HepG2 (cell line): ENCODE results near the gene ZGRF1. TPM values are rescaled to one million over a fixed set of nuclear protein-coding genes. Genes with fewer than 3 reads are reported as not detected.
A peak's percentile ranks its signal among the peaks of the same experiment; 100 is the strongest.

Experiments
- ATAC-seq: fragments of 200-7000 bp; cut with Tn5 transposase; 3 replicates; pipeline ENCODE4 v1.9.1; 2020; ENCODE audit warnings: mild to moderate bottlenecking, moderate library complexity
- BruUV-seq: library from RNA; stranded (reverse); fragments of 400-500 nt; replicated peaks from 2 replicates; lab custom pipeline; 2021; lab: Mats Ljungman, UMichigan
- CTCF ChIA-PET: fragments of 300-600 bp; formaldehyde crosslinking; extraction: SDS; loops from one replicate; lab custom pipeline; 2021; ENCODE audit warnings: low total read pairs, inconsistent platforms, low intra/inter-chr PET ratio; lab: Yijun Ruan, JAX
- POLR2A ChIA-PET: fragments of 350-600 bp; sonication (Branson Sonifier 250); formaldehyde crosslinking; loops from one replicate; lab custom pipeline; 2020; ENCODE audit warnings: antibody characterized with exemption, inconsistent platforms; lab: Yijun Ruan, JAX
- DNase-seq: peaks from one replicate; pipeline ENCODE4 v3.0.0-alpha.2; 2015; ENCODE audit warnings: low spot score
- FAIRE-seq: peaks from 3 replicates; lab custom pipeline; 2011; peaks lifted over from hg19 to GRCh38; lab: Jason Lieb, UNC
- H2AFZ ChIP-seq: one replicate; pipeline ENCODE4 v1.6.1; 2011; ENCODE audit warnings: low read length, inconsistent platforms
- H3K27ac ChIP-seq: fragments of 300-600 bp; 3 replicates; pipeline ENCODE4 v1.8.0; 2011; ENCODE audit warnings: mixed run types, mild to moderate bottlenecking, mixed read lengths, low read length, inconsistent platforms; ENCODE audit not compliant: insufficient read depth; ENCODE audit errors: extremely low read length
- H3K27me3 ChIP-seq, 2 experiments: fragments of 200-600 bp in 1 of 2; 2 replicates in 1 of 2; 3 replicates in 1 of 2; pipeline versions ENCODE4 v1.6.0 to v1.8.0; 2011; ENCODE audit warnings: low read length in 2 of 2, mild to moderate bottlenecking in 2 of 2, moderate library complexity in 2 of 2, inconsistent platforms in 1 of 2; ENCODE audit not compliant: insufficient read depth in 2 of 2, control insufficient read depth in 1 of 2
- H3K36me3 ChIP-seq, 2 experiments: fragments of 200-600 bp in 1 of 2; replicated peaks in 1 of 2; 2 replicates in 1 of 2; 3 replicates in 1 of 2; pipeline versions ENCODE4 v1.5.1 to v1.8.0; 2011; ENCODE audit warnings: low read length in 2 of 2, inconsistent platforms in 1 of 2; ENCODE audit not compliant: insufficient read depth in 2 of 2, control insufficient read depth in 1 of 2
- H3K4me1 ChIP-seq: 2 replicates; pipeline ENCODE4 v1.5.1; 2012; ENCODE audit warnings: low read length, inconsistent platforms; ENCODE audit not compliant: insufficient read depth
- H3K4me2 ChIP-seq: 2 replicates; pipeline ENCODE4 v1.6.0; 2011; ENCODE audit warnings: low read depth, low read length, inconsistent platforms
- H3K4me3 ChIP-seq, 3 experiments: fragments of 200-600 bp in 1 of 3; sonication (generic), shearing (Covaris generic) in 1 of 3; replicated peaks in 1 of 3; 2 replicates each; pipeline ENCODE4 v1.5.1; 2011 to 2016; ENCODE audit warnings: low read length in 3 of 3, inconsistent platforms in 2 of 3, low read depth in 2 of 3, mild to moderate bottlenecking in 2 of 3, control low read depth in 1 of 3, mixed read lengths in 1 of 3; ENCODE audit not compliant: insufficient read depth in 1 of 3
- H3K79me2 ChIP-seq: one replicate; pipeline ENCODE4 v1.6.1; 2011; ENCODE audit warnings: low read length, inconsistent platforms; ENCODE audit not compliant: insufficient read depth
- H3K9ac ChIP-seq: 2 replicates; pipeline ENCODE4 v1.6.0; 2011; ENCODE audit warnings: mild to moderate bottlenecking, low read depth, low read length, inconsistent platforms; ENCODE audit not compliant: insufficient read depth
- H3K9me3 ChIP-seq: 2 replicates; pipeline ENCODE4 v1.5.1; 2012; ENCODE audit warnings: mild to moderate bottlenecking, low read length
- H4K20me1 ChIP-seq: 2 replicates; pipeline ENCODE4 v1.6.0; 2011; ENCODE audit warnings: inconsistent platforms, mild to moderate bottlenecking, low read length, moderate library complexity; ENCODE audit not compliant: insufficient read depth
- ATF7 ChIP-seq, 2 experiments: fragments of 450-650 bp in 1 of 2; sonication (generic) in 1 of 2; formaldehyde crosslinking in 1 of 2; IDR thresholded peaks; 2 replicates each; pipeline versions ENCODE4 v1.4.0 to v1.6.1; 2016 to 2020; ENCODE audit warnings: antibody characterized with exemption in 1 of 2, mild to moderate bottlenecking in 1 of 2, missing genetic modification reagents in 1 of 2
- CEBPB ChIP-seq: IDR thresholded peaks from 2 replicates; pipeline ENCODE4 v1.6.1; 2011; ENCODE audit warnings: low read depth, low read length, improper control_type of control experiment, borderline replicate concordance
- CHCHD3 ChIP-seq: sonication (generic); formaldehyde crosslinking; IDR thresholded peaks from 2 replicates; pipeline ENCODE4 v1.8.0; 2022; ENCODE audit warnings: mild to moderate bottlenecking, missing genetic modification reagents, moderate library complexity
- NCOA2 ChIP-seq: sonication (generic); formaldehyde crosslinking; IDR thresholded peaks from 2 replicates; pipeline ENCODE4 v1.8.0; 2022; ENCODE audit warnings: inconsistent platforms
- NFRKB ChIP-seq: fragments of 450-650 bp; IDR thresholded peaks from 2 replicates; pipeline ENCODE4 v1.6.1; 2017
- NR2F6 ChIP-seq, 2 experiments: IDR thresholded peaks; 2 replicates each; pipeline ENCODE4 v1.6.1; 2016; ENCODE audit warnings: antibody characterized with exemption in 1 of 2, mild to moderate bottlenecking in 1 of 2
- PBX2 ChIP-seq: IDR thresholded peaks from 2 replicates; pipeline ENCODE4 v1.6.1; 2016; ENCODE audit warnings: control low read depth
- ZNF687 ChIP-seq: sonication (generic); formaldehyde crosslinking; IDR thresholded peaks from 2 replicates; pipeline ENCODE4 v1.5.1; 2020; ENCODE audit warnings: mild to moderate bottlenecking, missing genetic modification reagents, moderate library complexity
- ZNF776 ChIP-seq: sonication (generic); formaldehyde crosslinking; IDR thresholded peaks from 2 replicates; pipeline ENCODE4 v1.4.0; 2020; ENCODE audit warnings: mild to moderate bottlenecking, missing genetic modification reagents
- WGBS: methylation state at CpG from one replicate; pipeline ENCODE4 v1.1.6; 2017; ENCODE audit warnings: low lambda C conversion rate; 5-methylcytosine and 5-hydroxymethylcytosine counted together
- in situ Hi-C: cut with HindIII; loops from 2 replicates; pipeline ENCODE4 v1.10.0; 2017; ENCODE audit warnings: low pct_unique_long_range_greater_than_20kb; ENCODE audit not compliant: extremely low pct_ligation_motif_present
- intact Hi-C: fragments of 100-400 bp; cut with micrococcal nuclease; formaldehyde crosslinking; loops from one replicate; pipeline ENCODE4 v1.10.0; 2022; ENCODE audit not compliant: unreplicated experiment
- polyA plus RNA-seq, 8 experiments: library from polyadenylated mRNA; depleted of rRNA in 3 of 8; stranded (reverse) in 7 of 8; unstranded in 1 of 8; fragments of >200 nt; fragmentation: Illumina TruSeq in 4 of 8; extraction: Trizol in 4 of 8; gene quantifications; 2 replicates each; pipeline versions ENCODE4 v1.2.1 to v1.2.3, GENCODE V29; 2011 to 2016; ENCODE audit warnings: low read depth in 4 of 8, missing spikeins in 1 of 8, mixed read lengths in 1 of 8; ENCODE audit not compliant: insufficient read depth in 1 of 8
- total RNA-seq, 5 experiments: library from RNA; depleted of rRNA; stranded (reverse); fragments of >200 nt; fragmentation: Illumina TruSeq; extraction: Trizol; gene quantifications; 2 replicates each; pipeline ENCODE4 v1.2.3, GENCODE V29; 2016; ENCODE audit warnings: low read depth in 1 of 5

Gene ZGRF1
- total and polyA plus RNA-seq, 2 of the 13 experiments (the other 11 are each of a cell fraction or from before 2014, with no cell fraction given) = 8.6 to 15.9 TPM

- DNase-seq = no peak
- Histone ChIP-seq H3K9ac (no peak overlapping the region), H3K36me3 (no peaks in the 10 kb centered on the region), H3K79me2 (no peaks in the 10 kb centered on the region), H3K27ac (no peak overlapping the region), H3K4me2 (no peak overlapping the region), H3K4me3 (no peak overlapping the region), H2AFZ (no peak overlapping the region), H4K20me1 (no peaks in the 10 kb centered on the region), H3K4me1 (no peaks in the 10 kb centered on the region), H3K27me3 (peaks cover 2 to 34% of the 10 kb centered on the region in 2 experiments; a peak in 3 of 5 replicates), H3K9me3 (no peaks in the 10 kb centered on the region)
- no peak for TF ChIP-seq PBX2 (CRISPR knock-in tag)
- no peak for TF ChIP-seq NR2F6 (IDR thresholded peaks at IDR 0.05)
- TF ChIP-seq NR2F6 (CRISPR knock-in tag; IDR thresholded peaks at IDR 0.05) = no peak
- no peak for TF ChIP-seq CHCHD3 (CRISPR knock-in tag)
- TF ChIP-seq NCOA2 (CRISPR knock-in tag) = no peak
- no peak for TF ChIP-seq NFRKB
- no peak for TF ChIP-seq ZNF776 (CRISPR knock-in tag)
- no peak for ATAC-seq
- CTCF ChIA-PET = no interaction called here
- 41% methylated on average over 6 of the region's 6 CpGs for WGBS
- intact Hi-C loops (no loop called here), in situ Hi-C loops (no loop called here)
- no peak for FAIRE-seq
- POLR2A ChIA-PET = no interaction called here
- BruUV-seq = no TSS peak
Measured at GRCh38 chr4:112508356-112508755, 128.4 kb downstream of the ZGRF1 start.

GRCh38 chr4:112504807-112505206 lies 131.9 kb downstream of the ZGRF1 start:
- CTCF ChIA-PET = no interaction called here
- H2AFZ ChIP-seq = no peak overlapping the region

More at GRCh38 chr4:112504807-112505206, 131.9 kb downstream of the ZGRF1 start:
- Histone ChIP-seq H3K9ac (no peak overlapping the region), H4K20me1 (no peaks in the 10 kb centered on the region), H3K4me1 (no peaks in the 10 kb centered on the region), H3K4me2 (no peak overlapping the region), H3K36me3 (no peaks in the 10 kb centered on the region), H3K4me3 (no peak overlapping the region), H3K79me2 (no peaks in the 10 kb centered on the region), H3K9me3 (no peaks in the 10 kb centered on the region), H3K27me3 (peaks cover 0 to 26% of the 10 kb centered on the region in 2 experiments; a peak in 3 of 5 replicates), H3K27ac (no peak overlapping the region)
- no peak for DNase-seq
- peak; percentile 58; the same call in 1 of the 2 replicates for TF ChIP-seq ATF7 (IDR thresholded peaks at IDR 0.05)
- TF ChIP-seq ATF7 (CRISPR knock-in tag; IDR thresholded peaks at IDR 0.05) = no peak
- TF ChIP-seq ZNF687 (CRISPR knock-in tag) = no peak
- peak; percentile 47; the same call in 1 of the 2 replicates for TF ChIP-seq CEBPB
- WGBS = 1% methylated on average over 4 of the region's 4 CpGs
- in situ Hi-C loops (no loop called here), intact Hi-C loops (no loop called here)
- POLR2A ChIA-PET = no interaction called here
- no peak for ATAC-seq
- FAIRE-seq = no peak
- BruUV-seq = no TSS peak
